Activated CD4-positive, alpha-beta T cell treated with anti-CD3 and anti-CD28 coated beads, Interleukin-10, Interleukin-2, amounts not matched to agents 100 ng/mL and 50 ng/mL, durations not matched to agents 16 hours and 8 hours (primary cell): Measurements from ENCODE around the gene TIMM50.

ENCODE experiments used
- DNase-seq: peaks from one replicate; pipeline ENCODE4 v3.0.0-alpha.2; 2020

Gene TIMM50

DNA sequence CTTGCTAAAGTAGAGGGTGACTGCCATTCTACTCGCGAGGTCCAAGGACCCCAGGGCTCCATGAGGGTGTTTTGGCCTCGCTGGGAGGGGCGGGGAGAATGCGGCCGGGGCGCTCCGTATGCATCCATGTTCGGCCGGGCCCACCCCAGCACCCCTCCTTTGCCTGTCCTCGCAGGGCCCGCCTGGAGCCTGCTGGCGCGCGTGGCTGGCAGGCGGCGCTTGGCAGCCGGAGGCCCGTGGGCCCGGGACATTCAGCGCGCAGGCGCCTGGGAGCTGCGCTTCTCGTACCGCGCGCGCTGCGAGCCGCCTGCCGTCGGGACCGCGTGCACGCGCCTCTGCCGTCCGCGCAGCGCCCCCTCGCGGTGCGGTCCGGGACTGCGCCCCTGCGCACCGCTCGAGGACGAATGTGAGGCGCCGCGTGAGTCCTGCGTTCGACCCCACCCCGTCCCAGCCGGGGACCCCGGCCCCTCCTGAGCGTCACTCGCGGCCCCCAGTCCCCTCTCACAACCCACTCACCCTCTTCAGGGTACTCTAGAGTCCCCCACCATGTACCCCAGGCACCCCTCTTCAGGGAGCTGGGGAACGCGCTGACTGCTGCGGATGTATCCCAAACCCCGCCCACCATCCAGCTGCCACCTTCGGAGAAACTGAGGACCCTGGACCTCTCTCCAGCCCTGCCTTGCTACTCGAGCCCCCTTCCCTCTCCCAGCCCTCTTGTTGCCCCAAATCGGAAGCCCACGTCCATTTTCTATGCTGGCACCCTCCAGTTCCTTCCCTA lies 22.2 kb downstream of the TIMM50 start:
- DNase-seq, result peak; percentile 81

DNA sequence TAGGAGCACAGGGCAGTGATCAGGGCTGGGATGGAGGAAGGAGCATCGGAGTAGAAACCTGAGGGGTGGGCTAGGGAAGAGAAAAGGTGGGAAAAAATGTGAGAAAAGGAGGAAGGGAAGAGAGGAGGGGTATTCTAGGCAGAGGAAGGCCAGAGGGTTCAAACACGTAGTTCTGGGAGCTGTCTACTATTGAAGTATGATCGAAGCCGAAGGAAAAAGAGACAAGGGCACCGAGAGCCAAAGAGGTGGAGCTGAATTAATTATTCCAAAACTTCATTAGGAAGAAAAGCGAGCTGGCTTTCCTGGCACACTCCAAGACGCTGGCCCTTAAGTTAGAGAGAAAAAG lies 25.9 kb downstream of the TIMM50 start:
- DNase-seq, result no peak

DNA sequence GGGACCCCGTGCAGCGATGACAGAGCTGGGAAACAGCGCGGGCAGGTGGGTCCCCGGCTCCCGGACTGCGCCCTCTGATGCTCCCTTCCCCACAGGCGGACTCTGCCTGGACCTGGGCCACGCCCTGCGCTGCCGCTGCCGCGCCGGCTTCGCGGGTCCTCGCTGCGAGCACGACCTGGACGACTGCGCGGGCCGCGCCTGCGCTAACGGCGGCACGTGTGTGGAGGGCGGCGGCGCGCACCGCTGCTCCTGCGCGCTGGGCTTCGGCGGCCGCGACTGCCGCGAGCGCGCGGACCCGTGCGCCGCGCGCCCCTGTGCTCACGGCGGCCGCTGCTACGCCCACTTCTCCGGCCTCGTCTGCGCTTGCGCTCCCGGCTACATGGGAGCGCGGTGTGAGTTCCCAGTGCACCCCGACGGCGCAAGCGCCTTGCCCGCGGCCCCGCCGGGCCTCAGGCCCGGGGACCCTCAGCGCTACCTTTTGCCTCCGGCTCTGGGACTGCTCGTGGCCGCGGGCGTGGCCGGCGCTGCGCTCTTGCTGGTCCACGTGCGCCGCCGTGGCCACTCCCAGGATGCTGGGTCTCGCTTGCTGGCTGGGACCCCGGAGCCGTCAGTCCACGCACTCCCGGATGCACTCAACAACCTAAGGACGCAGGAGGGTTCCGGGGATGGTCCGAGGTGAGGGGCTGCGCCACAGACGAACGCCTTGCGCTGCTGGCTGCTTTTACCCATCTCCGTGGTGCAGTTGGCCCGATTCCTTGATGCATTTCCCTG lies 26.5 kb downstream of the TIMM50 start:
- peak; percentile 82 for DNase-seq

DNA sequence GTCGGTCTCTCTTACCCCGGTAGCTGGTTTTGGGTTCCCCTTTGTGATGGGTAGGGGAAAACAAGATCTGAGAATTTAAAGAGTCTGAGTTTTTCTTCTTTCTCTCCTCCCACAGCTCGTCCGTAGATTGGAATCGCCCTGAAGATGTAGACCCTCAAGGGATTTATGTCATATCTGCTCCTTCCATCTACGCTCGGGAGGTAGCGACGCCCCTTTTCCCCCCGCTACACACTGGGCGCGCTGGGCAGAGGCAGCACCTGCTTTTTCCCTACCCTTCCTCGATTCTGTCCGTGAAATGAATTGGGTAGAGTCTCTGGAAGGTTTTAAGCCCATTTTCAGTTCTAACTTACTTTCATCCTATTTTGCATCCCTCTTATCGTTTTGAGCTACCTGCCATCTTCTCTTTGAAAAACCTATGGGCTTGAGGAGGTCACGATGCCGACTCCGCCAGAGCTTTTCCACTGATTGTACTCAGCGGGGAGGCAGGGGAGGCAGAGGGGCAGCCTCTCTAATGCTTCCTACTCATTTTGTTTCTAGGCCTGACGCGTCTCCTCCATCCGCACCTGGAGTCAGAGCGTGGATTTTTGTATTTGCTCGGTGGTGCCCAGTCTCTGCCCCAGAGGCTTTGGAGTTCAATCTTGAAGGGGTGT lies 27.2 kb downstream of the TIMM50 start:
- DNase-seq, result no peak

DNA sequence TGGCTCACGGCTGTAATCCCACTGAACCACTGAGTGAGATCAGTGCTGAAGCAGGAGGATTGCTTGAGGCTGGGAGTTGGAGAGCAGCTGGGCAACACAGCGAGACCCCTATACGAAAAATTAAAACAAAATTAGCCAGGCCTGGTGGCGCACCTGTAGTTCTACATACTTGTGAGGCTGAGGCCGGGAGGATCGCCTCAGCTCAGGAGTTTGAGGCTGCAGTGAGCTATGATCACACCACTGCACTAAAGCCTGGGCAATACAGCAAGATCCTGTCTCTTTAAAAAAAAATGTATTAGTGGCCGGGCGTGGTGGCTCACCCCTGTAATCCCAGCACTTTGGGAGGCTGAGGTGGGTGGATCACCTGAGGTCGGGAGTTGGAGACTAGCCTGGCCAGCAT lies 28.0 kb downstream of the TIMM50 start:
- DNase-seq, result no peak

DNA sequence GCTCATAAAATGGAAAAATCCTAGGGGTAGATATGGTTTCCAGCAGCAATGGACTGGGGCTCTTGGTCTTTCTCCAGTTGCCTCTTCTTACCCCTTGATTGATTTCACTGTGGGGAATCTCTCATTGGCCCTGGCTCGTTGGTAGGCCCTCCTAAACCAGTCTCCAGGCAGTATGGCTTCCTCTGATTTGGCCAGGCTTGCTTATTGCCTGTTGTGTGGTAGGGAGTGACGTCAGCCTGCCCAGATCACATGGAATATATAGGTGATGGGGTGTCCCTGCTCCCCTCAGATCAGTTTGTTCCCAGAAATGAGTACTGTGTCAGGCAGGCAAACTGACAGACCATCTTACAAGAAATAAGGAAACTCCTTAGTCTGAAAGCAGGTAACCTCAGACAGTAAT lies 28.6 kb downstream of the TIMM50 start:
- no peak for DNase-seq

DNA sequence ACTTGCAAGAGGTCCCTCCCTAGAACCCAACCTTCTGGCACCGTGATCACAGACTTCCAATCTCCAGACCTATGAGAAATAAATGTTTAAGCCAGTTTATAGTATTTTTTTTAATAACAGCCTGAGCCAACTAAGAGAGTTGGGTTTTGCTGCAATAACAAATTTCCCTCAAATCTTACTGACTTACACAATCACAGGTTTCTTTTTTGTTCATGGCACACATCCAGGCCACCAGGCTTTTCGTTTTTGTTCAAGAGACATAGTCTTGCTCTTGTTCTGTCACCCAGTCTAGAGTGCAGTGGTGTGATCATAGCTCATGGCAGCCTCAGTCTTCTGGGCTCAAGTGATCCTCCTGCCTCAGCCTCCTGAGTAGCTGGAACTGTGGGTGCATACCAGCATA lies 32.4 kb downstream of the TIMM50 start:
- DNase-seq, result no peak

DNA sequence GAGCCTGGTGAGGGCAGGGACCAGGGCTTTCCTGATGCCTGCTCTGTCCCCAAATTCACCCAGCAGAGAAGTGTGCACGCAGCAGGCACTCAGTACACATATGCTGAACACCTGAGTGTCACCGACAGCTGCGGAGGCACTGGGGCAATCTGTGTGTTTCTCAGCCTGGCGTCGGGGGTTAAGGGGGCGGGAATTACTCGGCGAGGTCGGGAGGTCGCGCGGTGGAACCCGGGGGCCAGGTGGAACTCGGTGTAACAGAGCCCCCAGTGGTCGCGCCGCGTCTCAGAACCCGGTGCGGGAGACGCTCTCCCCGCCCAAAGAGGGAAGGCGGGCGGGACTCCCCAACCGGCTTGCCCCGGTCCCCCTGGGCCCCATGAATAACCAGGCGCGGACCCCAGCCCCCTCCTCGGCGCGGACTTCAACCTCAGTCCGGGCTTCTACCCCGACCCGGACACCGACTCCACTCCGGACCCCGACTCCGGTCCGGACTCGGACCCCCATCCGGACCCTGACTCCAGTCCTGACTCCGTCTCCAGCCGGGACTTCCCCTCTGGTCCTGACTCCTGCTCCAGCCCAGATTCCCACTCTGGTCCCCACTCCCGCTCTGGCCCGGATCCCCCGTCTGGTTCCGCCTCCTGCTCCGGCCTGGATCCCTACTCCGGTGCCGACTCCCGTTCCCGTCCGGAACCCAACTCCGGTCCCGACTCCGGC lies 34.4 kb downstream of the TIMM50 start, which contains the start of gene SELENOV:
SELENOV (plus strand) TSS at position 300 of the 711 bp plus-strand sequence; CDS start at position 374, 74 bp downstream.
- no peak for DNase-seq

DNA sequence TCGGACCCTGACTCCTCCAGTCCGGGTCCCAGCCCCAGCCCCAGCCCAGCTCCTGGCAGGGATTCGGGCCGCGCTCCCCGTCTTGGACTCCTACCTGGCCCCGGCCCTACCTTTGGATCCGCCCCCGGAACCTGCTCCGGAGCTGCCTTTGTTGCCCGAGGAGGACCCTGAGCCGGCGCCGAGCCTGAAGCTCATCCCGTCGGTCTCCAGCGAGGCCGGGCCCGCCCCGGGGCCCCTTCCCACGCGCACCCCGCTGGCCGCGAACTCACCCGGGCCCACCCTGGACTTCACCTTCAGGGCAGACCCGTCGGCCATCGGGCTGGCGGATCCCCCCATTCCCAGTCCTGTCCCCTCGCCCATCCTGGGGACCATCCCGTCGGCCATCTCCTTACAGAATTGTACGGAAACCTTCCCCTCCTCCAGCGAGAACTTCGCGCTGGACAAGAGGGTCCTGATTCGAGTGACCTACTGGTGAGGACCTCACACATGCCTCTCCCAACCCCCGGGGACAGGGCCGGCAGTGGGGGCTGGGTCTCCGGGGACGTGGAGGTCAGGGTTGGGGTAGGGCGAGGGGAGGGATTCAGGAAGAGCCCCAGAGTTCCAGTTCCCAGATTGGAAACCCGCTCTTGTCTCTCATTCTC lies 35.0 kb downstream of the TIMM50 start:
- no peak for DNase-seq

DNA sequence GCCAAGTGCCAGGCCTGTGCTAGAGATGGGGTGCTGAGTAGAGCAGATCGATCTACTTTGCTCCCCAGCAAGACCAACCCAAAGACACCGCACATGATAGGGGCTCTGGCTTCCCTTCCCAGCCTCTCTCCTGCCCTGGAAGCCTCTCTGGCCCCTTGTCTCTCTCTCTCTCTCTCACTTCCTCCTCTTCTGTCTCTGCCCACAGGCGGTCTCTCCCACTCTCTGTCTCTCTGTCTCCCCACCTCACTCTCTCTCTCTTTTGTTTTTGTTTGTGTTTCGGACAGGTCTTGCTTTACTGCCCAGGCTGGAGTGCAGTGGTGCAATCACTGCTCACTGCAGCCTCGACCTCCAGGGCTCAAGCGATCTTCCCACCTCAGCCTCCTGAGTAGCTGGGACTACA lies 35.6 kb downstream of the TIMM50 start:
- DNase-seq, result no peak

DNA sequence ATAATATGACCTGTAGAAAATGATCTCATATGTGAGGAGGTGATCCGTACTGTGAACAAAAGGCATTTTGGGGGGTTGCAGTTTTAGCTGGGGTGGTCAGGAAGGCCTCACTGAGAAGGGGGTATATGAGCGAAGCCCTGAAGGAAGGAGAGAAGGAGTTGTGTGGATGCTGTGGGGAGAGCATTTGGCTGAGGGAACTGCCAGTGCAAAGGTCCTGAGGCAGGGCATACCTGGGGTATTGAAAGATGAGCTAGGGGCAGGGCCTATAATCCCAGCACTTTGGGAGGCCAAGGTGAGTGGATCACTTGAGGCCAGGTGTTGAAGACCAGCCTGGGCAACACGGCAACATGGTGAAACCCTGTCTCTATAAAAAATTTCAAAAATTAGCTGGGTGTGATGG lies 36.8 kb downstream of the TIMM50 start:
- DNase-seq, result no peak

DNA sequence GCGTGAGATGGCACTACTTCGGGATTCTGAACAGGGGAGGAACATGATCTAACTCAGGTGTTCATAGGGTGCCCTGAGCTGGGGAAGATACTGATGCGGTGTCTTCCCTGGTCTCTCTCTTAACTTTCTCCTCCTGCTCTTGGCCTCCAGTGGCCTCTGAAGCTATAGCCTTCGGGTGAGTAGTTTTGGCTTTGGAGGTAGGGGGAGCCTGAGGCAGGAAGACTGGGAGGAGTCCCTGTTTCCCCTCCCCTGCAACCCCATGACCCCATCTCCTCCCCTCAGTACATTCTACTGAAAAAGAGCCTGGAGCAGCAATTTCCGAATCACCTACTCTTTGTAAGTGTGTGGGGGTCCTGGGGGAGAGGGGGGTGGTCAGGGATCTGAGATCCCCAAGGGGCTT lies 37.8 kb downstream of the TIMM50 start:
- no peak for DNase-seq

DNA sequence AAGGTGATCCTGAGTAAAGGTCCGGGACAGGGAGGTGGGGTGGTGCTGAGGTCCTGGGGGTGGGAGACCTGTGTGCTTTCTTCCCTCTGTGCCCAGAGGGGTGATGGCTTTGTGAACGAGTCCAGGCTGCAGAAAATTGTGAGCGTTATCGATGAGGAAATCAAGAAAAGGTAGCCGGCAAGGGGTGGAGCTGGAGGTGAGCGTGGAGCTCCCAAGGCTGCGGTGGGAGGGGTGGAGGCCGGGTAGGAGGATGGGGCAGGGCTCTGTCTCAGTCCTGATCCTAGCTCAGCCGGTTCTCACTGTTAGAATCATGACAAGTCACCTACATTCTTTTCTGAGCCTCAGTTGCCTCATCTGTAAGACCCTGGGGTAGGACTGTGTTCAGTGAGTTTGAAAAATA lies 38.3 kb downstream of the TIMM50 start:
- DNase-seq, result no peak

DNA sequence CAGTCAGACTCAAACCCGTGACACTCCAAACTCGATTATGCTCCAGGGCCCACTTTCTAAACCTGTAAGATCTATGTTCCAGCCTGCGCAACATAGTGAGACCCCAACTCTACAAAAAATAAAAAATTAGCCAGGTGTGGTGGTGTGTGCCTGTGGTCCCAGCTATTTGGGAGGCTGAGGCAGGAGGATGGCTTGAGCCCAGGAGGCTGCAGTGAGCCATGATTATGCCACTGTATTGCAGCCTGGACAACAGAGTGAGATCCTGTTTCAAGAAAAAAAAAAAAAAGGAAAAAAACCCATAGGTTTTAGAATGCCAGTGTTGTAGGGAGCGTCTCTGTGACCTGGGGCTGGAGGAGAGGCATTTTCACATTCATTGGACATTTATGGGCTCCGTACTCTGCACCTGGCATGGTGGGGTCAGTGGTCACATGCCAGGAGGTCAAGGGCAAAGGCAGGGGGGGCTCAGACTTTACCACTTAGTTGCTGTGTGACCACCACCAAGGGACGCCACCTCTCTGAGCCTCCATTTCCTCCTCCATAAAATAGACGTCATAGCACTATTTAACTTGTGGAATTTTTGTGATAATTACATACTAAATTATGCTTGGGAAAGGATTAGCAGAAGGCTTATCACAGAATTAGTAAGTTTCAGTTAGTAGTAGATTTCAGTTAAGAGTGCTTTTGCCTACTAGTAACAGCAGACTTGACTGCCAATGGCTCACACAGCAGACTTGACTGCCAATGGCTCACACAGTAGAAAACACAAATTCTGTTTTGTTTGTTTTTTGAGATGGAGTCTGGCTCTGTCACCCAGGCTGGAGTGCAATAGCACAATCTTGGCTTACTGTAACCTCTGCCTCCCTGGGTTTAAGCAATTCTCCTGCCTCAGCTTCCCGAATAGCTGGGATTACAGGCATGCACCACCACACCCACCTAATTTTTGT lies 40.2 kb downstream of the TIMM50 start:
- DNase-seq, result no peak

DNA sequence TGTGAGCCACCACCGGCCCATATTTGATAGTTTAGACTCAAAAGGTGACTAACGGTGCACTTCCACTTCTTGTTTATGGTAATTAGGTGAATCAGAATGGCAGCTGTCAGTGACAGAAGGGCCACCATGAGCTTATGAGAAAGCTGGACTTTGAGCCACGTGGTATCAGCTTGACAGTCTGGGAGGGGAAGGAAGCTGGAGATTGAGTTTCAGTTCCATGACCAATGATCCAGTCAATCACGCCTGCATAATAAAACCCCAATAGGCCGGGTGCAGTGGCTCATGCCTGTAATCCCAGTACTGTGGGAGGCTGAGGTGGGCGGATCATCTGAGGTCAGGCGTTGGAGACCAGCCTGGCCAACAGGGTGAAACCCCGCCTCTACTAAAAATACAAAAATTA lies 43.9 kb downstream of the TIMM50 start:
- DNase-seq, result no peak

DNA sequence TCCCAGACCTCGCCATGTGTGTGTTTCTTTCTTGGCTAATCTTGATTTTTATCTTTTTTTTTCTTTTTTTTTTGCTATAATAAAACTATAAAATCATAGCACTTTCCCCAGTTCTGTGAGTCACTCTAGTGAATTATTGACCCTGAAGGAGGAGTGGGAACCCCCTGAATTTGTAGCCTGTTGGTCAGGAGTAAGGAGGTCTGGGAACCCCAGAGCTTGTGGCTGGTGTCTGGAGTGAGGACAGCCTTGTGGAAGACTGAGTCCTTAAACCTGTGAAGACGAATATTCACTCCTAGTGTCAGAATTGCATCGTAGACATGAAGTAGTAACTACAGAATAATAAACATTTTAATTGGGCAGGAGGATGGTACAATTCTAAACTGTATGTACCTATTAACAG lies 44.6 kb downstream of the TIMM50 start:
- DNase-seq, result no peak

DNA sequence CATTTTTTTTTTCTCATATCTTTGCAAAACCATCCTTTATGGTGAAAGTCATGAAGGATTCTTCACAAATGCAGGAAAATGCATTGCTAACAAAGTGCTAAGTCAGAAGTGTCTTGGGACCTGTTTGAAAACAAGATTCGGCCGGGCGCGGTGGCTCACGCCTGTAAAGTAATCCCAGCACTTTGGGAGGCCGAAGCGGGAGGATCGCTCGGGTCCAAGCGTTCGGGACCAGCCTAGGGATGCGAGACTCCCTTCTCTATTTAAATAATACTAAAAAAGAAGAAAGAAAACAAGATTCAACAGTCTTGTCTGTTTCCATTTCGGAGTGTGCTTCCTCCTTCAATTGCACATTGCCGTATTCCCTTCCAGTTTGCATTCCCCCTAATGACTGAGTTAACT lies 51.2 kb downstream of the TIMM50 start:
- no peak for DNase-seq

DNA sequence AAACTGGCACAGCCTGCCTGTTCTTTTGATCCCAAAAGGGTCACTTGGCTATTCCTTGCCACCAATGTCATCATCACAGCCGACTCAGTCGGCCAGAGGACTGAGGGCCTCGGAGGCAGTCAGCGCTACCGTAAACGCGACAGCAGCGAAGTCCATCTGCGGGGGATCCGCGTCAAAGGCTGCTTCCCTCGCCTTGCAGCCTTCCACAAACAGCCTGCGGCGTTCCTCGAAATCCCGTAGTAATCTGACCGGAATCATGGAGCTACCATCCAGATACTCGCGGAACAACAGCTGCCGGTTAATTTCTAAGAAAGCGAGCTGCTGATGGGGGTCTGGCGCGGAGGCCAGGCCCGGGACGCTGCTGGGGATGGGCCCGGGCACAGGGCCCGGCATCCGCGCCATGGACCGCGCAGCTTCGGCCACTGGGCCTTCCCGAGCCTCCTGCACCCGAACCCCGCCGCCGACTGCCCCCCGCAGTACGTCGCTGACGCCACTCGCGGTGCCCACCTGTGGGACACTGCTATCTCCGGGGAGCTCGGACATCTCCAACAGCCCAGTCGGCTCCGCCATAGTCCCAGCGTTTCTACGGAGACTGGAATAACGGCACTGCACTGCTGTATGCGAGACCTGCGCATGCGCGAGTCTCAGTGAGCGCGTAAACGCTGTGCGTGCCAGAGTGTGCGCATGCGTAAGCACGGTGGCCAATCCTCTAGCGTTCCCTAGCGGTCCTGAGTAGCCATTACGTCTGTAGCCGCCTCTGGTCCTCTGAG lies 51.8 kb downstream of the TIMM50 start, which contains the start of gene EID2B:
EID2B (minus strand) TSS at position 620 of the 770 bp plus-strand sequence; CDS start at position 570, 50 bp downstream.
- peak; percentile 97 for DNase-seq

DNA sequence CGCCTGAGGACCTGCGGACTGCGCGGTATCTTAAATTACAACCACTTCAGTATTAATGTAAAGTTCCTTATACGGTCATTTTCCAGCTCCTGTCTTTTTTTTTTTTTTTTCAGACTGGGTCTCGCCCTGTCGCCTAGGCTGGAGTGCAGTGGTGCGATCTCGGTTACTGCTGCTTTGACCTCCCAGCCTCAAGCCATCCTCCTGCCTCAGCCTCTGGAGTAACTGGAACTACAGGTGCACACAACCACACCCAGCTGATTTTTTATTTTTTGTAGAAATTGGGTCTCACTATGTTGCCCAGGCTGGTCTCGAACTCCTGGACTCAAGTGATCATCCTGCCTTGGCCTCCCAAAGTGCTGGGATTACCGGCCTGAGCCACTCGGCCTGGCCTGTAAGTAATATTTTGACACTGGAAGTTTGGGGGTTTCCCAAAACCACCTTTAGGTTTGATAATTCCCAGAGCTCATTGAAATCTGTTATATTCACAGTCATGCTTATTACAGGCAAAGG lies 52.4 kb downstream of the TIMM50 start:
- no peak for DNase-seq

DNA sequence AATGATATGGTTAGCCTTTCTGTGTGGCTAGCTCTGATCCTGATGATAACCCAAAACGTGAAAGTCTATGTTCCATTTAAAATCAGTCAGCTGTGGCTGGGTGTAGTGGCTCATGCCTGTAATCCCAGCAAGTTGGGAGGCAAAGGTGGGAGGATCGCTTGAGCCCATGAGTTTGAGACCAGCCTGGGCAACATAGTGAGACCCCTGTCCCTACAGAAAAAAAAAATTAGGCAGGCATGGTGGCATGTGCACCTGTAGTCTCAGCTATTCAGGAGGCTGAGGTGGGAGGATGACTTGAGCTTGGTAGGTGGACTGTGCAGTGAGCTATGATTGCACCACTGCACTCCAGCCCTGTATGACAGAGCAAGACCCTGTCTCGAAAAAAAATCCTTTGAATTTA lies 53.2 kb downstream of the TIMM50 start:
- no peak for DNase-seq

DNA sequence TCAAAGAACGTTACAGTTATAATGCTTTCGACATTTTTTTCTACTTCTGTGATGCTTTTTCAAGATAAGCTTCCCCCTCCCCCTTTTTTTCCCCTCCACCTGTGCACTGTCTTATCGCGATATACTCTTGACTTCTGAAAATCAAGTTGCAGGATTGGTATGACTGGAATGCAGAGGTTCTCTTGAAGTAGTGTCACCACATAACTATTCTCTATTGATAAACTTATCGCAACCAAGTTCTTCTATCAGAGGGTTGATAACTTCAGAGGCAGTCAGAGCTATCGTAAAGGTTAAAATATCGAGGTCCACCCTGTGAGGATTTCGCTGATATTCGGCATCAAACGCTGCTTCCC lies 58.5 kb downstream of the TIMM50 start:
- peak; percentile 33 for DNase-seq
